K562 (cell line): Measurements from ENCODE around the gene TLX2. TPM values are rescaled to one million over a fixed set of nuclear protein-coding genes. Genes with fewer than 3 reads are reported as not detected.

Source experiments
- ARNT ChIP-seq, 2 experiments: fragments of 450-650 bp; IDR thresholded peaks; 2 replicates each; pipeline ENCODE4 v1.6.1; 2016; ENCODE audit warnings: mild to moderate bottlenecking in 1 of 2
- CSDE1 ChIP-seq, 2 experiments: fragments of 450-650 bp; IDR thresholded peaks; 2 replicates each; pipeline ENCODE4 v1.6.1; 2016; ENCODE audit warnings: mild to moderate bottlenecking in 1 of 2
- FOXO4 ChIP-seq: fragments of 450-650 bp; formaldehyde crosslinking; IDR thresholded peaks from 2 replicates; pipeline ENCODE4 v1.4.0; 2020; ENCODE audit warnings: mild to moderate bottlenecking, moderate library complexity
- HDAC2 ChIP-seq: fragments of 450-650 bp; IDR thresholded peaks from 2 replicates; pipeline ENCODE4 v1.6.1; 2016; ENCODE audit warnings: mild to moderate bottlenecking
- HLTF ChIP-seq: fragments of 450-650 bp; IDR thresholded peaks from 2 replicates; pipeline ENCODE4 v1.6.1; 2016
- IRF2 ChIP-seq: sonication (generic); formaldehyde crosslinking; IDR thresholded peaks from 2 replicates; pipeline ENCODE4 v1.8.1; 2022; ENCODE audit warnings: mild to moderate bottlenecking, missing genetic modification reagents
- MBD2 ChIP-seq: sonication (generic); IDR thresholded peaks from 2 replicates; pipeline ENCODE4 v1.6.1; 2016; ENCODE audit warnings: low read depth, borderline replicate concordance
- MCM7 ChIP-seq, 2 experiments: fragments of 450-650 bp; IDR thresholded peaks; 2 replicates each; pipeline ENCODE4 v1.6.1; 2016 to 2018
- MTA2 ChIP-seq: fragments of 450-650 bp; IDR thresholded peaks from 2 replicates; pipeline ENCODE4 v1.6.1; 2016; ENCODE audit warnings: low read depth
- NELFE ChIP-seq: IDR thresholded peaks from 2 replicates; pipeline ENCODE4 v1.6.1; 2011; ENCODE audit warnings: mild to moderate bottlenecking; ENCODE audit not compliant: insufficient read depth, insufficient read length
- NFIC ChIP-seq: fragments of 450-650 bp; IDR thresholded peaks from 2 replicates; pipeline ENCODE4 v1.6.1; 2017; ENCODE audit warnings: mild to moderate bottlenecking, inconsistent platforms
- OTX1 ChIP-seq: fragments of 450-650 bp; formaldehyde crosslinking; IDR thresholded peaks from 2 replicates; pipeline ENCODE4 v1.4.0; 2022; ENCODE audit warnings: mild to moderate bottlenecking
- POLR2B ChIP-seq: fragments of 450-650 bp; IDR thresholded peaks from 2 replicates; pipeline ENCODE4 v1.6.1; 2018; ENCODE audit warnings: low read depth; ENCODE audit not compliant: partially characterized antibody
- RFX7 ChIP-seq: fragments of 250-450 bp; sonication (Bioruptor Pico); IDR thresholded peaks from 2 replicates; pipeline ENCODE4 v1.5.1; 2021; ENCODE audit warnings: mild to moderate bottlenecking
- RNF219 ChIP-seq: fragments of 250-450 bp; sonication (Bioruptor Pico); IDR thresholded peaks from 2 replicates; pipeline ENCODE4 v1.5.0; 2022; ENCODE audit warnings: mild to moderate bottlenecking
- SIRT6 ChIP-seq: IDR thresholded peaks from one replicate; pipeline ENCODE4 v1.6.1; 2012; ENCODE audit warnings: low read depth, mild to moderate bottlenecking, control low read depth, inconsistent platforms, low read length, moderate library complexity
- SMAD2 ChIP-seq: fragments of 150-350 bp; IDR thresholded peaks from 2 replicates; pipeline ENCODE4 v1.6.1; 2014; ENCODE audit warnings: low read depth, mild to moderate bottlenecking, low read length
- SRSF9 ChIP-seq: fragments of 200-400 bp; formaldehyde crosslinking; IDR thresholded peaks from 2 replicates; pipeline ENCODE4 v1.6.1; 2017; ENCODE audit warnings: low read depth, low read length, borderline replicate concordance
- TCF3 ChIP-seq: sonication (generic); formaldehyde crosslinking; IDR thresholded peaks from 2 replicates; pipeline ENCODE4 v1.4.0; 2020; ENCODE audit warnings: mild to moderate bottlenecking, missing genetic modification reagents
- THRA ChIP-seq: fragments of 450-650 bp; IDR thresholded peaks from 2 replicates; pipeline ENCODE4 v1.6.1; 2017; ENCODE audit warnings: mild to moderate bottlenecking, moderate library complexity
- ZNF184 ChIP-seq: sonication (generic); formaldehyde crosslinking; IDR thresholded peaks from 2 replicates; pipeline ENCODE4 v1.5.0; 2020; ENCODE audit warnings: missing genetic modification reagents
- ZNF311 ChIP-seq: fragments of 250-450 bp; sonication (Bioruptor Pico); IDR thresholded peaks from 2 replicates; pipeline ENCODE4 v1.4.0; 2020; ENCODE audit warnings: mild to moderate bottlenecking, moderate library complexity
- ZNF551 ChIP-seq: fragments of 250-450 bp; sonication (Bioruptor Pico); IDR thresholded peaks from 2 replicates; pipeline ENCODE4 v1.5.0; 2021; ENCODE audit warnings: mild to moderate bottlenecking, moderate library complexity
- ZNF77 ChIP-seq: fragments of 250-450 bp; sonication (Bioruptor Pico); IDR thresholded peaks from 2 replicates; pipeline ENCODE4 v1.5.0; 2020
- polyA plus RNA-seq, 8 experiments: library from polyadenylated mRNA; depleted of rRNA in 4 of 8; stranded (reverse) in 5 of 8; unstranded in 3 of 8; fragments of >200 nt; fragmentation: Nextera tagmentation in 2 of 8; fragmentation: Illumina TruSeq in 1 of 8; extraction: Ambion mirVana in 2 of 8; extraction: Trizol in 1 of 8; gene quantifications; 2 replicates each; pipeline versions ENCODE4 v1.2.1 to v1.2.3, GENCODE V29; 2011 to 2014; ENCODE audit warnings: inconsistent platforms in 1 of 8, missing spikeins in 1 of 8
- total RNA-seq, 7 experiments: library from RNA; depleted of rRNA in 6 of 7; stranded (reverse); fragments of >200 nt in 6 of 7; fragmentation: Illumina TruSeq in 2 of 7; extraction: Trizol in 2 of 7; gene quantifications; 2 replicates each; pipeline versions ENCODE4 v1.2.1 to v1.2.3, GENCODE V29; 2011 to 2021; ENCODE audit warnings: low replicate concordance in 1 of 7

TLX2 gene
- total and polyA plus RNA-seq, 9 of the 15 experiments (the other 6 are each of a cell fraction or from before 2014, with no cell fraction given) = not detected

GRCh38 chr2:74482801-74483674 is 31.2 kb upstream of the TLX2 start, which contains the start of the genes CCDC142 and TTC31 (continued):
- TF ChIP-seq MCM7 (IDR thresholded peaks at IDR 0.05) (no peak), FOXO4 (CRISPR knock-in tag) (no peak), HLTF (no peak; the same call in 1 of the 2 replicates), POLR2B (peak; percentile 72), OTX1 (CRISPR knock-in tag) (no peak), SIRT6 (no peak), ARNT (IDR thresholded peaks at IDR 0.05) (peak; percentile 73 to 81), SMAD2 (no peak), RNF219 (CRISPR knock-in tag) (no peak), RFX7 (CRISPR knock-in tag) (no peak), MBD2 (peak; percentile 93), MTA2 (peak; percentile 76), ZNF77 (CRISPR knock-in tag) (no peak), HDAC2 (peak; percentile 80), IRF2 (no peak), NFIC (no peak; the same call in 1 of the 2 replicates), NELFE (no peak), ZNF551 (no peak), CSDE1 (IDR thresholded peaks at IDR 0.05) (no peak), ZNF184 (no peak), SRSF9 (no peak), ZNF311 (CRISPR knock-in tag) (no peak), TCF3 (CRISPR knock-in tag) (peak; percentile 7; the same call in 1 of the 2 replicates), THRA (no peak)
